Immature natural killer cell (primary cell): ENCODE measurements around the gene PPIL3. TPM values are rescaled to one million over a fixed set of nuclear protein-coding genes. Genes with fewer than 3 reads are reported as not detected.
"Not testable (repeated sequence)": the region's sequence is repeated elsewhere in the genome, so short reads cannot be mapped to it uniquely, and the experiment has no call there.

Source experiments
- DNase-seq, 3 donors: peaks; one replicate each; pipeline ENCODE4 v3.0.0; 2022; ENCODE audit warnings: mixed read lengths in 1 of 3
- H3K27ac Mint-ChIP-seq, 6 donors: one replicate each; pipeline ENCODE4 v1.8.0; 2020; ENCODE audit warnings: mixed read lengths in 6 of 6, mild to moderate bottlenecking in 5 of 6, inconsistent platforms in 4 of 6, moderate library complexity in 3 of 6
- H3K27me3 Mint-ChIP-seq, 3 donors: one replicate each; pipeline ENCODE4 v1.8.0; 2020 to 2021; ENCODE audit warnings: low read depth in 3 of 3, mild to moderate bottlenecking in 3 of 3, mixed read lengths in 3 of 3, moderate library complexity in 3 of 3, inconsistent platforms in 1 of 3
- H3K36me3 Mint-ChIP-seq, 3 donors: one replicate each; pipeline ENCODE4 v1.8.0; 2020; ENCODE audit warnings: mixed read lengths in 3 of 3, inconsistent platforms in 2 of 3, mild to moderate bottlenecking in 2 of 3
- H3K4me1 Mint-ChIP-seq, 2 donors: one replicate each; pipeline ENCODE4 v1.8.0; 2020; ENCODE audit warnings: inconsistent platforms in 2 of 2, mild to moderate bottlenecking in 2 of 2, mixed read lengths in 2 of 2, moderate library complexity in 1 of 2
- H3K4me3 Mint-ChIP-seq, 5 donors: one replicate each; pipeline ENCODE4 v1.8.0; 2020; ENCODE audit warnings: mild to moderate bottlenecking in 5 of 5, mixed read lengths in 5 of 5, inconsistent platforms in 3 of 5, moderate library complexity in 3 of 5
- H3K9me3 Mint-ChIP-seq, 6 donors: one replicate each; pipeline ENCODE4 v1.8.0; 2020; ENCODE audit warnings: mild to moderate bottlenecking in 6 of 6, mixed read lengths in 6 of 6, inconsistent platforms in 4 of 6, moderate library complexity in 3 of 6
- polyA plus RNA-seq, 3 donors: library from polyadenylated mRNA; unstranded; fragments of 300-500 nt; fragmentation: Illumina TruSeq; gene quantifications; one replicate each; pipeline ENCODE4 v1.2.3, GENCODE V29; 2021

Gene PPIL3
- 10 to 100 TPM; 17.9 to 30.4 (median 25.7) TPM for polyA plus RNA-seq

- peak within 1 kb of the TSS; percentile 96 to 99 (median 98) for H3K4me3 Mint-ChIP-seq
- H3K9me3 Mint-ChIP-seq: no peaks in the 10 kb centered on the region
- DNase-seq: peak; percentile 96 to 98 (median 98)
- peak within 1 kb of the TSS; percentile 93 to 100 (median 98) for H3K27ac Mint-ChIP-seq
- peaks cover 48 to 62% of the 10 kb centered on the region in 2 donors for H3K4me1 Mint-ChIP-seq
- peaks cover 3 to 10% (median 4%) of the 10 kb centered on the region in 3 donors for H3K36me3 Mint-ChIP-seq
- peaks cover 9 to 21% (median 21%) of the 10 kb centered on the region in 3 donors for H3K27me3 Mint-ChIP-seq
These were observed at the start of gene PPIL3, which contains the start of gene NIF3L1 for GRCh38 chr2:200888704-200889625. Gene PPIL3, minus strand, starts transcription at chr2:200889077. Its CDS starts 1,462 bp downstream, at chr2:200887615. Gene NIF3L1, plus strand, starts transcription at chr2:200889371. Its CDS starts 2,573 bp downstream, at chr2:200891944.

DNA sequence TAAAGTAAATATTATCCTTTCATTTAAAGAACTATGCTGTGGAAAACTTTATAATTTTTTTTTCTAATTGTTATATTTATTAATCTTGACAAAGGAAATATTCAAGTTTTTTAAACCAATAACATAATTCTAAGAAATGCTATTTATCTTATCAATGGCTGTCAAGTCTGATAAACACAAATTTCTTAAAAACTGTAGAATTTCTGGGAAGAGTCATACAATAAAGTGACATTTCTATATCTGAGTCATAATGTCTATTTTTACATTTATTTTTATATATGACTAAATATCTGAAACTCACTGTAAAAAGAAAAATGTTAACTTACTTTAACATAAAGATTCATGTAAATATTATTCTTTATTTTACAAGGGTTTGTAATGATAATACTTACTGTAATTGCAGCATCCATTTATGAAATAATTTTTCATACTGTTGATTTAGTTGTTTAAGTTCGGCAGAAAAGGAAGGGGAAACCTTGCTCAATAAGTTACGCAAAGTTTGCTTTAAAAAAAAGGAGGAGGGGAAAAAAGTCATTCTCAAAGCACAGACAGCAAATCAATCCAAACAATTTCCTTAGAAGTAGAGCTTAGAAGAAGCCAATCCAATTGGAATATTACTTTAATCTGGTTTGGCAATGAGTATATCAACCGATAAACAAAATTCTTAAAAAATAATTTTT, 42.2 kb upstream of the PPIL3 start:
- Mint-ChIP-seq H3K36me3 (peaks cover 8 to 33% (median 18%) of the 10 kb centered on the region in 3 donors), H3K9me3 (no peaks in the 10 kb centered on the region), H3K27me3 (no peaks in the 10 kb centered on the region), H3K4me1 (no peaks in the 10 kb centered on the region), H3K27ac (peak overlapping the region in 2 of 6 donors; percentile 45 to 74), H3K4me3 (no peak overlapping the region)
- DNase-seq: no peak

DNA sequence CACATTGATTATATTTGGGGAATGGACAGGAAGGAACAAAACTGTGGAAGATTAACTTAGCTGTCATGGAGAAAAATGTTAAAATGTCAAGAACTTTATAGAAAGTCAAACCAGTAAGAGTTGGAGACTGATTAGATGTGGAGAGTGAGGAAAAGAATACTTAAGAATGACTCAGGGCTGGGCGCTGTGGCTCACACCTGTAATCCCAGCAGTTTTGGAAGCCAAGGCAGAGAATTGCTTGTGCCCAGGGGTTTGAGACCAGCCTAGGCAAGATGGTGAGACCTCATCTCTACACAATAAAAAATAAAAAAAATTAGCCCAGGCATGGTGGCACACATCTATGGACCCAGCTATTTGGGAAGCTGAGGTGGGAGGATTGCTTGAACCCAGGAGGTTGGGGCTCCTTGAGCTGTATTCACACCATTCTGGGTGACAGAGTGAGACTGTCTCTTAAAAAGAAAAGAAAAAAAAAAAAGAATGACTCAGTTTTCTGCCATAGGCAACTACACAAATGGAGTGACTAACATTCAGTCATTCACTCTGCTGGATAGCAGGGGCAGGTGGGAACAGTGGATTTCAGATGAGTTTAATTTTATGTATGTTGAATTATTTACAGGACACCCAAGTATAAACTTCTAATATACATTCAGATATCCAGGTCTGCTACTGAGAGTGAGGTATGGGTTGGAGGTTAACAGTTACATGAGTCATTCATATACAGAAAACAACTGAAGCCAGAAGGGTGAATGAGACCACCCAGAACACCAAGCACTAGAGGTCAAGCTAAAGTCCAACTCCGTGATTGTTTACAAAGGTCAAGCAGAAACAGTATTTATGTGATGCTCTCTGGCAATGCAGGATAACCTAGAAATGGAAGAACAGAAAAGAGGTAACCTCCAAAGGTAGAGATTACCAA, 40.7 kb upstream of the PPIL3 start:
- Mint-ChIP-seq H3K27me3 (no peaks in the 10 kb centered on the region), H3K4me1 (no peaks in the 10 kb centered on the region), H3K9me3 (no peaks in the 10 kb centered on the region), H3K4me3 (no peak overlapping the region), H3K36me3 (peaks cover 8 to 29% (median 18%) of the 10 kb centered on the region in 3 donors), H3K27ac (peak overlapping the region in 4 of 6 donors; percentile 0 to 75 (median 23))
- no peak for DNase-seq

GRCh38 chr2:200922439-200922838, 33.6 kb upstream of the PPIL3 start:
- no peaks in the 10 kb centered on the region for H3K9me3 Mint-ChIP-seq
- H3K36me3 Mint-ChIP-seq: peaks cover 10 to 37% (median 13%) of the 10 kb centered on the region in 3 donors
- no peaks in the 10 kb centered on the region for H3K27me3 Mint-ChIP-seq
- DNase-seq: no peak
- H3K27ac Mint-ChIP-seq: no peak overlapping the region
- H3K4me1 Mint-ChIP-seq: no peaks in the 10 kb centered on the region
- H3K4me3 Mint-ChIP-seq: no peak overlapping the region

- DNase-seq: no peak
- H3K27me3 Mint-ChIP-seq: no peaks in the 10 kb centered on the region
- H3K4me3 Mint-ChIP-seq: no peak overlapping the region
- no peaks in the 10 kb centered on the region for H3K4me1 Mint-ChIP-seq
- H3K9me3 Mint-ChIP-seq: no peaks in the 10 kb centered on the region
- peak overlapping the region in 3 of 6 donors; percentile 21 to 70 (median 36) for H3K27ac Mint-ChIP-seq
- peaks cover 17 to 38% (median 25%) of the 10 kb centered on the region in 3 donors for H3K36me3 Mint-ChIP-seq
These were observed 24.8 kb upstream of the PPIL3 start for GRCh38 chr2:200913654-200914053.

DNA sequence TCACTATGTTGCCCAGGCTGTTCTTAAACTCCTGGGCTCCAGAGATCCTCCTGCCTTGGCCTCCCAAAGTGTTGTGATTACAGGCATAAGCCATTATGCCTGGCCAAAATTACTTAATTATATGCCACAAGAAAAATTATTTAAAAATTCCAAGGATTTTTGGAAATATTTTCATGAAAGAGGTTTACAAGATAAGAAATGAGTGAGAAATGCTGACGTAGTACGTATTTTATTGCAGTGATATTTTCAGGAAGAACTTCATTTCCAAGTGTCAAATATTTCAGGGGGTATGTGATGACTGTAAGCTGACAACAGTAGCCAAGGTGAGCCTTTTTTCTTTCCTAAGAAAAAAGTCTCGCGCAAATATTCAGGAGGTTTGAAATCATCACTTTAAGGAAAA, 21.1 kb upstream of the PPIL3 start:
- no peaks in the 10 kb centered on the region for H3K4me1 Mint-ChIP-seq
- peaks cover 11 to 27% (median 21%) of the 10 kb centered on the region in 3 donors for H3K36me3 Mint-ChIP-seq
- no peak overlapping the region for H3K27ac Mint-ChIP-seq
- DNase-seq: no peak
- H3K9me3 Mint-ChIP-seq: no peaks in the 10 kb centered on the region
- no peaks in the 10 kb centered on the region for H3K27me3 Mint-ChIP-seq
- no peak overlapping the region for H3K4me3 Mint-ChIP-seq

- Mint-ChIP-seq H3K27me3 (no peaks in the 10 kb centered on the region), H3K4me3 (no peak overlapping the region), H3K4me1 (peaks cover 6 to 10% of the 10 kb centered on the region in 2 donors), H3K36me3 (peaks cover 7 to 22% (median 8%) of the 10 kb centered on the region in 3 donors), H3K27ac (peak overlapping the region in 2 of 6 donors; percentile 11 to 70), H3K9me3 (no peaks in the 10 kb centered on the region)
- peak; percentile 36 to 47 (median 44) for DNase-seq
These were observed 16.9 kb upstream of the PPIL3 start for GRCh38 chr2:200905618-200906296.

- H3K4me1 Mint-ChIP-seq: peaks cover 6 to 10% of the 10 kb centered on the region in 2 donors
- no peaks in the 10 kb centered on the region for H3K9me3 Mint-ChIP-seq
- H3K36me3 Mint-ChIP-seq: peaks cover 13 to 36% (median 14%) of the 10 kb centered on the region in 3 donors
- no peak overlapping the region for H3K4me3 Mint-ChIP-seq
- peak; percentile 72 to 78 (median 75) for DNase-seq
- H3K27ac Mint-ChIP-seq: peak overlapping the region; percentile 57 to 90 (median 84)
- H3K27me3 Mint-ChIP-seq: no peaks in the 10 kb centered on the region
These were observed 12.7 kb upstream of the PPIL3 start for GRCh38 chr2:200901459-200902072.

DNA sequence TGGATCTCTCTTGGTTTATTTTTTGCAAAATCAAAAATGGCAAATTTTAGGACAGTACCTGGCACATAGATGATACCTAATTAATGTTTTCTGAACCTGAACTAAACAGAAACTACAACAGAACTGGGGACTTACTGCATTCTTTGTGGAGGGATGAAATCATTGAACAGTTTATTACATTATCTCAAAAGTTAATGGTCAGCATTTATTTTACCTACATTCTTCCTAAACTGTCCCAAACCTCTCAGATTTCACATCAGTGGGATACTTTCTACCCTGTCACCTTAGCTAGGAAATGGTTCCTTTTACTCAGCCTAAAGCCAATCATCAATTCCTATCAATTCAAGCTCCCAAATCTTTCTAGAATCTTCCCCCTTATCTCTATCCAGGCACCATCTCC, 10.6 kb upstream of the PPIL3 start:
- DNase-seq: no peak
- peaks cover 0 to 2% (median 0%) of the 10 kb centered on the region in 3 donors for H3K27me3 Mint-ChIP-seq
- no peaks in the 10 kb centered on the region for H3K9me3 Mint-ChIP-seq
- H3K4me3 Mint-ChIP-seq: no peak overlapping the region
- H3K27ac Mint-ChIP-seq: no peak overlapping the region
- H3K4me1 Mint-ChIP-seq: peaks cover 6 to 10% of the 10 kb centered on the region in 2 donors
- H3K36me3 Mint-ChIP-seq: peaks cover 26 to 45% (median 26%) of the 10 kb centered on the region in 3 donors

GRCh38 chr2:200881715-200882249, 7.1 kb downstream of the PPIL3 start:
- H3K9me3 Mint-ChIP-seq, H3K27me3 Mint-ChIP-seq, H3K4me1 Mint-ChIP-seq, H3K4me3 Mint-ChIP-seq, DNase-seq: not testable (repeated sequence)
- Mint-ChIP-seq H3K36me3 (peaks cover 25 to 47% (median 32%) of the 10 kb centered on the region in 3 donors), H3K27ac (peak overlapping the region in 2 of 6 donors; percentile 30 to 52)

DNA sequence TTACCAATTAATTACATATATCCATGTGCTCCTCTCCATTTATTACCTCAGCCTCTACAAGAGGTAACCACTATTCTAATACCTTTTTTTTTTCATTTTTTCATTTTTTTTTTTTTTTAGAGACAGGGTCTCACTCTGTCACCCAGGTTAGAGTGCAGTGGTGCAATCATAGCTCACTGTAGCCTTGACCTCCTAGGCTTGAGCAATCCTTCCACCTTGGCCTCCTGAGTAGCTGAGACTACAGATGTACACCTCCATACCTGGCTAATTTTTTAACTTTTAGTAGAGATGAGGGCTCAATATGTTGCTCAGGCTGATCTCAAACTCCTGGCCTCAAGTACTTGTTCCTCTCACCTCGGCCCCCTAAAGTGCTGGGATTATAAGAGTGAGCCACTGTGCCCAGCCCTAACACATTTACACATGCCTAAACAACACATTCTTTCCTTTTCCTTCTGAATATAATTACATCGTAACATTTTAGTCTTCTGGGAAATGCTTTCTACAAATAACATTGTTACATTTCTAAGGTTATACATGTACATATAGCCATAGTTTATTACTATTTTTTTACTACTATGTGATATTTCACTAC, 10.5 kb downstream of the PPIL3 start:
- H3K36me3 Mint-ChIP-seq: peaks cover 36 to 53% (median 38%) of the 10 kb centered on the region in 3 donors

GRCh38 chr2:200877443-200877842, 11.4 kb downstream of the PPIL3 start:
- no peak for DNase-seq
- Mint-ChIP-seq H3K4me3 (no peak overlapping the region), H3K27ac (no peak overlapping the region), H3K9me3 (no peaks in the 10 kb centered on the region), H3K36me3 (peaks cover 29 to 44% (median 33%) of the 10 kb centered on the region in 3 donors), H3K4me1 (no peaks in the 10 kb centered on the region), H3K27me3 (no peaks in the 10 kb centered on the region)

More for the DNA sequence above, 10.5 kb downstream of the PPIL3 start:
- no peaks in the 10 kb centered on the region for H3K9me3 Mint-ChIP-seq
- no peak overlapping the region for H3K4me3 Mint-ChIP-seq
- no peaks in the 10 kb centered on the region for H3K27me3 Mint-ChIP-seq
- no peak overlapping the region for H3K27ac Mint-ChIP-seq
- no peaks in the 10 kb centered on the region for H3K4me1 Mint-ChIP-seq
- DNase-seq: no peak
